Measurements from ENCODE around the gene SMAD2.

- TF ChIP-seq CTCF (conservative IDR thresholded peaks at IDR 0.05) (no peak), EZH2 (IDR thresholded peaks at IDR 0.05; ENCODE audit: low read depth) (no peak)
Observed at GRCh38 chr18:47893939-47894699, 36.3 kb downstream of the SMAD2 start.
